GM23248 (cell line): Measurements from ENCODE around the gene SCMH1. TPM values are rescaled to one million over a fixed set of nuclear protein-coding genes. Genes with fewer than 3 reads are reported as not detected.

Experiments
- DNase-seq: peaks from one replicate; pipeline ENCODE4 v3.0.0-alpha.2; 2015
- H2AFZ ChIP-seq: fragments of 200-600 bp; sonication (generic); 2 replicates; pipeline ENCODE4 v1.6.1; 2016; ENCODE audit warnings: antibody characterized with exemption
- H3F3A ChIP-seq: fragments of 200-600 bp; sonication (generic); 2 replicates; pipeline ENCODE4 v1.6.1; 2016; ENCODE audit warnings: mild to moderate bottlenecking, antibody characterized with exemption, mixed run types; ENCODE audit not compliant: insufficient read depth
- H3K27ac ChIP-seq: fragments of 200-600 bp; sonication (generic); 2 replicates; pipeline ENCODE4 v1.5.1; 2016; ENCODE audit warnings: mild to moderate bottlenecking
- H3K27me3 ChIP-seq: fragments of 200-600 bp; sonication (generic); replicated peaks from 2 replicates; pipeline ENCODE4 v1.6.1; 2016; ENCODE audit warnings: mild to moderate bottlenecking; ENCODE audit not compliant: insufficient read depth
- H3K36me3 ChIP-seq: fragments of 200-600 bp; sonication (generic); 2 replicates; pipeline ENCODE4 v1.6.1; 2016; ENCODE audit warnings: low read depth, mild to moderate bottlenecking
- H3K4me1 ChIP-seq: fragments of 200-600 bp; sonication (generic); 2 replicates; pipeline ENCODE4 v1.6.1; 2016; ENCODE audit warnings: mild to moderate bottlenecking; ENCODE audit not compliant: insufficient read depth
- H3K4me2 ChIP-seq: fragments of 200-600 bp; sonication (generic); one replicate; pipeline ENCODE4 v1.6.1; 2016; ENCODE audit warnings: mild to moderate bottlenecking; ENCODE audit not compliant: unreplicated experiment
- H3K4me3 ChIP-seq: fragments of 200-600 bp; sonication (generic); 2 replicates; pipeline ENCODE4 v1.5.1; 2016; ENCODE audit warnings: mild to moderate bottlenecking
- H3K79me2 ChIP-seq: fragments of 200-600 bp; sonication (generic); 2 replicates; pipeline ENCODE4 v1.6.1; 2016; ENCODE audit warnings: mild to moderate bottlenecking; ENCODE audit not compliant: insufficient read depth
- H3K9ac ChIP-seq: fragments of 200-600 bp; sonication (generic); 2 replicates; pipeline ENCODE4 v1.6.1; 2016; ENCODE audit warnings: mild to moderate bottlenecking
- H3K9me2 ChIP-seq: fragments of 200-600 bp; sonication (generic); 2 replicates; pipeline ENCODE4 v1.6.1; 2016; ENCODE audit warnings: mixed run types, mild to moderate bottlenecking, moderate library complexity; ENCODE audit not compliant: insufficient read depth
- H3K9me3 ChIP-seq: fragments of 200-600 bp; sonication (generic); one replicate; pipeline ENCODE4 v1.6.1; 2017; ENCODE audit warnings: low read depth
- H4K20me1 ChIP-seq: fragments of 200-600 bp; sonication (generic); 2 replicates; pipeline ENCODE4 v1.6.0; 2016; ENCODE audit not compliant: insufficient read depth
- EZH2 ChIP-seq: fragments of 200-600 bp; sonication (generic); IDR thresholded peaks from 2 replicates; pipeline ENCODE4 v1.6.1; 2018; ENCODE audit warnings: antibody characterized with exemption, mild to moderate bottlenecking; ENCODE audit not compliant: insufficient read depth, poor library complexity, severe bottlenecking
- EZH2phosphoT487 ChIP-seq: fragments of 200-600 bp; sonication (generic); IDR thresholded peaks from 2 replicates; pipeline ENCODE4 v1.6.1; 2018; ENCODE audit warnings: antibody characterized with exemption, moderate library complexity, mild to moderate bottlenecking, low read depth; ENCODE audit not compliant: insufficient read depth
- WGBS, 2 experiments: methylation state at CpG; one replicate each; pipeline ENCODE4 v1.1.6; 2015 to 2017; ENCODE audit warnings: low lambda C conversion rate in 2 of 2, low coverage in 1 of 2; ENCODE audit errors: missing lambda C conversion rate in 2 of 2; 5-methylcytosine and 5-hydroxymethylcytosine counted together
- in situ Hi-C: fragments of 300-500 bp; cut with MboI; formaldehyde crosslinking; loops from 2 replicates; pipeline ENCODE4 v1.15.0; 2020
- polyA plus RNA-seq: library from polyadenylated mRNA; unstranded; fragments of >200 nt; fragmentation: Nextera tagmentation; extraction: Ambion mirVana; gene quantifications from 2 replicates; pipeline ENCODE4 v1.2.1, GENCODE V29; 2016
- total RNA-seq: library from RNA; depleted of rRNA; stranded (reverse); fragments of >200 nt; shearing (Covaris generic); gene quantifications from 2 replicates; pipeline ENCODE4 v1.2.3, GENCODE V29; 2014

Gene SCMH1
- total and polyA plus RNA-seq, 2 experiments from 2014 or later, result 10.8 to 16.6 TPM

DNA sequence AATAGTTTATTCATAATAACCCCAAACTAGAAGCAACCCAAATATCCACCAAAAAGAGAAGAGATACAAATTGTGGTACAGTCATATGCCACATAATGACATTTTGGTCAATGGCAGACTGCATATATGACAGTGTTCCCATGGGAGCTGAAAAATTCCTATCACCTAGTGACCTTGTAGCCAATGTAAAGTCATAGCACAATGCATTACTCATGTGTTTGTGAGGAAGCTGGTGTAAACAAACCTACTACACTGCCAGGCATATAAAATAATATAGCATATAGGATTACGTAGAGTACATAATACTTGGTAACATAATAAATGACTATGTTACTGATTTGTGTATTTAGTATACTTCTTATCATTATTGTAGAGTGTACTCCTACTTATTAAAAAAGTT lies 191.1 kb downstream of the SCMH1 start:
- Histone ChIP-seq H3K9ac (no peak overlapping the region), H3K27ac (no peak overlapping the region), H3K27me3 (no peaks in the 10 kb centered on the region), H3K9me3 (no peaks in the 10 kb centered on the region), H3F3A (no peaks in the 10 kb centered on the region), H4K20me1 (no peaks in the 10 kb centered on the region), H3K79me2 (no peaks in the 10 kb centered on the region), H3K4me1 (no peaks in the 10 kb centered on the region), H3K4me3 (no peak overlapping the region), H3K4me2 (no peak overlapping the region), H3K36me3 (no peaks in the 10 kb centered on the region), H2AFZ (no peak overlapping the region), H3K9me2 (no peaks in the 10 kb centered on the region)
- no peak for TF ChIP-seq EZH2phosphoT487
- no peak for TF ChIP-seq EZH2
- 100% methylated on average over 1 of the region's 1 CpG for WGBS, 2 experiments
- in situ Hi-C loops, result no loop called here
- DNase-seq, result no peak

- WGBS, 2 experiments, result 81 to 95% methylated on average over 3 of the region's 3 CpGs
- in situ Hi-C loops, result no loop called here
- Histone ChIP-seq H3K4me3 (no peak overlapping the region), H3K9ac (no peak overlapping the region), H4K20me1 (no peaks in the 10 kb centered on the region), H2AFZ (no peak overlapping the region), H3F3A (no peaks in the 10 kb centered on the region), H3K36me3 (no peaks in the 10 kb centered on the region), H3K4me1 (no peaks in the 10 kb centered on the region), H3K9me2 (no peaks in the 10 kb centered on the region), H3K79me2 (no peaks in the 10 kb centered on the region), H3K4me2 (no peak overlapping the region), H3K27me3 (no peaks in the 10 kb centered on the region), H3K27ac (no peak overlapping the region), H3K9me3 (no peaks in the 10 kb centered on the region)
- TF ChIP-seq EZH2 (no peak), EZH2phosphoT487 (no peak)
- DNase-seq, result no peak
Observed at GRCh38 chr1:41048540-41048939, 193.6 kb downstream of the SCMH1 start.

- no peaks in the 10 kb centered on the region for H3K27me3 ChIP-seq
- no peak overlapping the region for H3K4me2 ChIP-seq
- H3K79me2 ChIP-seq, result no peaks in the 10 kb centered on the region
- H3K4me1 ChIP-seq, result no peaks in the 10 kb centered on the region
- DNase-seq, result no peak
- WGBS, 2 experiments, result 86 to 93% methylated on average over 10 of the region's 10 CpGs
- TF ChIP-seq EZH2phosphoT487 (no peak), EZH2 (no peak)
- H3K4me3 ChIP-seq, result no peak overlapping the region
- no peak overlapping the region for H2AFZ ChIP-seq
- no peaks in the 10 kb centered on the region for H4K20me1 ChIP-seq
- no peaks in the 10 kb centered on the region for H3K9me3 ChIP-seq
- H3K36me3 ChIP-seq, result no peaks in the 10 kb centered on the region
- 0 out of 2 replicates have a peak overlapping the region, but pooled peaks have one; percentile 15 for H3K27ac ChIP-seq
- H3K9ac ChIP-seq, result no peak overlapping the region
- no peaks in the 10 kb centered on the region for H3F3A ChIP-seq
- in situ Hi-C loops, result no loop called here
- no peaks in the 10 kb centered on the region for H3K9me2 ChIP-seq
Observed at GRCh38 chr1:41046347-41046775, 195.7 kb downstream of the SCMH1 start.

GRCh38 chr1:41045740-41046139 lies 196.4 kb downstream of the SCMH1 start:
- DNase-seq, result peak; percentile 62
- 0 out of 2 replicates have a peak overlapping the region, but pooled peaks have one; percentile 15 for H3K27ac ChIP-seq
- no peaks in the 10 kb centered on the region for H4K20me1 ChIP-seq
- no peaks in the 10 kb centered on the region for H3K4me1 ChIP-seq
- no peaks in the 10 kb centered on the region for H3K9me3 ChIP-seq
- no peaks in the 10 kb centered on the region for H3K27me3 ChIP-seq
- no peak overlapping the region for H3K4me2 ChIP-seq
- peaks cover 4% of the 10 kb centered on the region; the same call in 1 of the 2 replicates for H3K36me3 ChIP-seq
- WGBS, 2 experiments, result 32 to 40% methylated on average over 5 of the region's 5 CpGs
- no peaks in the 10 kb centered on the region for H3K9me2 ChIP-seq
- H2AFZ ChIP-seq, result no peak overlapping the region
- in situ Hi-C loops, result no loop called here
- TF ChIP-seq EZH2, result no peak
- no peak for TF ChIP-seq EZH2phosphoT487
- H3F3A ChIP-seq, result no peaks in the 10 kb centered on the region
- no peak overlapping the region; the same call in 1 of the 2 replicates for H3K9ac ChIP-seq
- no peaks in the 10 kb centered on the region for H3K79me2 ChIP-seq
- H3K4me3 ChIP-seq, result no peak overlapping the region

GRCh38 chr1:41044187-41044586 lies 197.9 kb downstream of the SCMH1 start:
- Histone ChIP-seq H3K4me2 (no peak overlapping the region), H3K27ac (no peak overlapping the region), H3K36me3 (peaks cover 5% of the 10 kb centered on the region; the same call in 1 of the 2 replicates), H2AFZ (no peak overlapping the region), H3K4me1 (no peaks in the 10 kb centered on the region), H3K4me3 (no peak overlapping the region), H3K9me2 (no peaks in the 10 kb centered on the region), H3K27me3 (no peaks in the 10 kb centered on the region), H3K79me2 (no peaks in the 10 kb centered on the region), H4K20me1 (no peaks in the 10 kb centered on the region), H3F3A (no peaks in the 10 kb centered on the region), H3K9ac (no peak overlapping the region), H3K9me3 (no peaks in the 10 kb centered on the region)
- in situ Hi-C loops, result no loop called here
- TF ChIP-seq EZH2 (no peak), EZH2phosphoT487 (no peak)
- DNase-seq, result no peak
- WGBS, 2 experiments, result 93 to 97% methylated on average over 2 of the region's 2 CpGs
